Right ventricle myocardium superior (tissue), 1 donor: ENCODE measurements around the gene S100B. TPM values are rescaled to one million over a fixed set of nuclear protein-coding genes. Genes with fewer than 3 reads are reported as not detected.

Experiments used
- ATAC-seq: fragments of 200-7000 bp; cut with Tn5 transposase; one replicate; pipeline ENCODE4 v1.9.1; 2020; ENCODE audit warnings: mild to moderate bottlenecking; ENCODE audit not compliant: poor library complexity
- DNase-seq: peaks from one replicate; pipeline ENCODE4 v3.0.0-alpha.2; 2020
- intact Hi-C: fragments of 100-400 bp; cut with DNase I; formaldehyde crosslinking; loops from one replicate; pipeline ENCODE4 v1.11.2; 2022
- total RNA-seq: library from RNA; stranded (reverse); fragmentation: NEBNext Ultra II Directional; extraction: Animal tissue kit (Norgen Biotek cat#: 25700); gene quantifications from one replicate; pipeline ENCODE4 v1.2.1, GENCODE V29; 2021
- donor health status: DM: no; HTN: yes; CAD: no; lungs with severe emphysema.

The S100B gene
- total RNA-seq, 1 donor from 2014 or later, result 5.5 TPM

GRCh38 chr21:46552274-46552673 lies 52.6 kb downstream of the S100B start:
- peak; percentile 4 for ATAC-seq
- no peak for DNase-seq
- intact Hi-C loops, result no loop called here

- DNase-seq (peak; percentile 59), ATAC-seq (no peak)
- intact Hi-C loops, result no loop called here
These were observed 53.1 kb downstream of the S100B start for GRCh38 chr21:46551636-46552241.

- DNase-seq (no peak), ATAC-seq (no peak)
- intact Hi-C loops, result no loop called here
These were observed 54.6 kb downstream of the S100B start for GRCh38 chr21:46550116-46550941.

GRCh38 chr21:46549650-46550049 lies 55.2 kb downstream of the S100B start:
- ATAC-seq, result no peak
- no peak for DNase-seq
- intact Hi-C loops, result no loop called here

Other genes starting within 250 kb of the S100B start
- 21.6 TPM for gene DIP2A, start 146.2 kb downstream of the S100B start, total RNA-seq
- 49.8 TPM for gene PRMT2, start 30.6 kb upstream of the S100B start, total RNA-seq